Natural killer cell (primary cell): Measurements from ENCODE around the gene CADM4. TPM values are rescaled to one million over a fixed set of nuclear protein-coding genes. Genes with fewer than 3 reads are reported as not detected.

ENCODE experiments used
- ATAC-seq, 3 donors: fragments of 150-1000 bp in 2 of 3; fragments of 200-7000 bp in 1 of 3; cut with Tn5 transposase; 1 replicate in 1 of 3; 2 replicates in 2 of 3; pipeline ENCODE4 v1.10.0; 2021; ENCODE audit warnings: mild to moderate bottlenecking in 2 of 3, moderate library complexity in 2 of 3
- DNase-seq, 2 donors: peaks; one replicate each; pipeline versions ENCODE4 v3.0.0 to v3.0.0-alpha.2; 2013 to 2021; ENCODE audit warnings: mixed read lengths in 1 of 2
- H3K27ac ChIP-seq: one replicate; pipeline ENCODE4 v1.5.1; 2013; ENCODE audit warnings: mild to moderate bottlenecking, low read length
- H3K27me3 ChIP-seq: one replicate; pipeline ENCODE4 v1.6.1; 2013; ENCODE audit warnings: low read length; ENCODE audit not compliant: control insufficient read depth, insufficient read depth
- H3K36me3 ChIP-seq: one replicate; pipeline ENCODE4 v1.6.1; 2013; ENCODE audit warnings: low read length; ENCODE audit not compliant: control insufficient read depth, insufficient read depth
- H3K4me1 ChIP-seq: one replicate; pipeline ENCODE4 v1.6.1; 2013; ENCODE audit warnings: low read length; ENCODE audit not compliant: control insufficient read depth, insufficient read depth
- H3K4me3 ChIP-seq: one replicate; pipeline ENCODE4 v1.5.1; 2013; ENCODE audit warnings: low read length
- H3K9me3 ChIP-seq: one replicate; pipeline ENCODE4 v1.6.1; 2013; ENCODE audit warnings: low read length; ENCODE audit not compliant: control insufficient read depth, insufficient read depth
- H3K27ac Mint-ChIP-seq, 2 donors: one replicate each; pipeline ENCODE4 v1.8.0; 2022; ENCODE audit warnings: mild to moderate bottlenecking in 2 of 2, mixed read lengths in 2 of 2, moderate library complexity in 1 of 2
- H3K27me3 Mint-ChIP-seq, 2 donors: one replicate each; pipeline ENCODE4 v1.8.0; 2022; ENCODE audit warnings: low read depth in 2 of 2, mixed read lengths in 2 of 2
- H3K36me3 Mint-ChIP-seq: one replicate; pipeline ENCODE4 v1.8.0; 2022; ENCODE audit warnings: mixed read lengths
- H3K4me1 Mint-ChIP-seq, 2 donors: one replicate each; pipeline ENCODE4 v1.8.0; 2022; ENCODE audit warnings: mixed read lengths in 2 of 2
- H3K4me3 Mint-ChIP-seq: one replicate; pipeline ENCODE4 v1.8.0; 2022; ENCODE audit warnings: mild to moderate bottlenecking, moderate library complexity, mixed read lengths
- H3K9me3 Mint-ChIP-seq, 2 donors: one replicate each; pipeline ENCODE4 v1.8.0; 2022; ENCODE audit warnings: mixed read lengths in 2 of 2
- CTCF ChIP-seq: fragments of 200-600 bp; IDR thresholded peaks from one replicate; pipeline ENCODE4 v1.8.0; 2022; ENCODE audit warnings: antibody characterized with exemption
- WGBS: methylation state at CpG from one replicate; pipeline ENCODE4 v1.1.7; 2013; ENCODE audit warnings: missing lambda C conversion rate; ENCODE audit not compliant: insufficient coverage; 5-methylcytosine and 5-hydroxymethylcytosine counted together
- intact Hi-C: fragments of 100-400 bp; cut with micrococcal nuclease; formaldehyde crosslinking; loops from one replicate; pipeline ENCODE4 v1.14.2; 2022
- total RNA-seq, 4 donors: library from RNA; stranded (reverse); fragments of 120-200 nt in 1 of 4; gene quantifications; one replicate each; pipeline versions ENCODE4 v1.2.3 to v1.2.4, GENCODE V29; 2013 to 2022

CADM4 gene
- total RNA-seq, 3 donors from 2014 or later (not counting 1 experiment from before 2014, with no cell fraction given), result 0.19 to 0.38 TPM; not detected in 1

- TF ChIP-seq CTCF, result no peak
- Mint-ChIP-seq H3K4me3 (no peak overlapping the region), H3K36me3 (no peaks in the 10 kb centered on the region), H3K27me3 (peaks cover 29 to 34% of the 10 kb centered on the region in 2 donors), H3K9me3 (no peaks in the 10 kb centered on the region), H3K4me1 (peaks cover 8 to 10% of the 10 kb centered on the region in 2 donors), H3K27ac (no peak overlapping the region)
- DNase-seq (no peak), ATAC-seq (no peak)
- intact Hi-C loops, result no loop called here
- no peak overlapping the region for H3K4me3 ChIP-seq
- peaks cover 13% of the 10 kb centered on the region for H3K27me3 ChIP-seq
- H3K4me1 ChIP-seq, result peaks cover 7% of the 10 kb centered on the region
- WGBS, result 50% methylated on average over 4 of the region's 5 CpGs
- no peak overlapping the region for H3K27ac ChIP-seq
- no peaks in the 10 kb centered on the region for H3K36me3 ChIP-seq
- H3K9me3 ChIP-seq, result no peaks in the 10 kb centered on the region
Observed at GRCh38 chr19:43634506-43634871, 5.2 kb downstream of the CADM4 start.

- ATAC-seq (no peak), DNase-seq (no peak)
- peaks cover 4% of the 10 kb centered on the region for H3K4me1 ChIP-seq
- Mint-ChIP-seq H3K36me3 (no peaks in the 10 kb centered on the region), H3K4me1 (peaks cover 6 to 7% of the 10 kb centered on the region in 2 donors), H3K27me3 (peaks cover 27 to 31% of the 10 kb centered on the region in 2 donors), H3K27ac (no peak overlapping the region), H3K4me3 (no peak overlapping the region), H3K9me3 (no peaks in the 10 kb centered on the region)
- H3K27ac ChIP-seq, result no peak overlapping the region
- 89% methylated on average over 5 of the region's 5 CpGs for WGBS
- TF ChIP-seq CTCF, result no peak
- peaks cover 11% of the 10 kb centered on the region for H3K27me3 ChIP-seq
- H3K36me3 ChIP-seq, result no peaks in the 10 kb centered on the region
- intact Hi-C loops, result no loop called here
- H3K4me3 ChIP-seq, result no peak overlapping the region
- no peaks in the 10 kb centered on the region for H3K9me3 ChIP-seq
Observed at GRCh38 chr19:43634068-43634467, 5.6 kb downstream of the CADM4 start.

- intact Hi-C loops, result no loop called here
- DNase-seq, result no peak
Observed at GRCh38 chr19:43633520-43633919, 6.1 kb downstream of the CADM4 start.

More at GRCh38 chr19:43633520-43633919, 6.1 kb downstream of the CADM4 start:
- Histone ChIP-seq H3K27me3 (peaks cover 5% of the 10 kb centered on the region), H3K36me3 (no peaks in the 10 kb centered on the region), H3K4me1 (no peaks in the 10 kb centered on the region), H3K4me3 (no peak overlapping the region), H3K27ac (no peak overlapping the region), H3K9me3 (no peaks in the 10 kb centered on the region)
- H3K9me3 Mint-ChIP-seq, result no peaks in the 10 kb centered on the region
- WGBS, result 86% methylated on average over 2 of the region's 4 CpGs
- H3K4me1 Mint-ChIP-seq, result peaks cover under 1 to 2% of the 10 kb centered on the region in 2 donors
- no peak for ATAC-seq
- no peak for TF ChIP-seq CTCF
- no peak overlapping the region for H3K4me3 Mint-ChIP-seq
- H3K27ac Mint-ChIP-seq, result no peak overlapping the region
- H3K27me3 Mint-ChIP-seq, result peaks cover 22 to 26% of the 10 kb centered on the region in 2 donors
- no peaks in the 10 kb centered on the region for H3K36me3 Mint-ChIP-seq
